HL-60 (cell line): ENCODE measurements around the gene CD36.
"Not testable (repeated sequence)": the region's sequence is repeated elsewhere in the genome, so short reads cannot be mapped to it uniquely, and the experiment has no call there.

Source experiments
- DNase-seq, 2 experiments: peaks; one replicate each; pipeline ENCODE4 v3.0.0-alpha.2; 2010 to 2020; ENCODE audit warnings: low read depth in 1 of 2, low spot score in 1 of 2
- H3K27ac ChIP-seq: fragments of 250-450 bp; sonication (Bioruptor Pico); replicated peaks from 2 replicates; pipeline ENCODE4 v1.5.1; 2020; ENCODE audit warnings: mild to moderate bottlenecking, moderate library complexity
- H3K27me3 ChIP-seq: fragments of 250-450 bp; sonication (Bioruptor Pico); 2 replicates; pipeline ENCODE4 v1.5.1; 2021; ENCODE audit warnings: mild to moderate bottlenecking, moderate library complexity; ENCODE audit not compliant: insufficient read depth, poor library complexity, severe bottlenecking
- H3K4me3 ChIP-seq: replicated peaks from 2 replicates; pipeline ENCODE4 v1.5.1; 2011; ENCODE audit warnings: mild to moderate bottlenecking, control low read depth, low read length; ENCODE audit not compliant: insufficient read depth
- GABPA ChIP-seq: IDR thresholded peaks from 2 replicates; pipeline ENCODE4 v1.6.1; 2012; ENCODE audit warnings: low read depth
- POLR2AphosphoS5 ChIP-seq: IDR thresholded peaks from 2 replicates; pipeline ENCODE4 v1.6.1; 2012; ENCODE audit warnings: low read depth
- SPI1 ChIP-seq: IDR thresholded peaks from 2 replicates; pipeline ENCODE4 v1.6.1; 2012; ENCODE audit warnings: low read depth, mild to moderate bottlenecking, borderline replicate concordance
- TF ChIP-seq, protein P1 (sequence below): IDR thresholded peaks from one replicate; pipeline ENCODE4 v1.5.1; 2011; ENCODE audit warnings: low read length, control low read depth, inconsistent platforms; ENCODE audit not compliant: insufficient read depth
- TF ChIP-seq, protein P2 (sequence below): IDR thresholded peaks from 2 replicates; pipeline ENCODE4 v1.6.1; 2012; ENCODE audit warnings: low read depth; ENCODE audit not compliant: insufficient replicate concordance

The CD36 gene

GRCh38 chr7:80661729-80662128 is 23.3 kb downstream of the CD36 start:
- Histone ChIP-seq H3K27me3 (no peaks in the 10 kb centered on the region), H3K27ac (no peak overlapping the region), H3K4me3 (no peak overlapping the region)
- DNase-seq = no peak
- no peak for TF ChIP-seq POLR2AphosphoS5
- TF ChIP-seq, protein P1, sequence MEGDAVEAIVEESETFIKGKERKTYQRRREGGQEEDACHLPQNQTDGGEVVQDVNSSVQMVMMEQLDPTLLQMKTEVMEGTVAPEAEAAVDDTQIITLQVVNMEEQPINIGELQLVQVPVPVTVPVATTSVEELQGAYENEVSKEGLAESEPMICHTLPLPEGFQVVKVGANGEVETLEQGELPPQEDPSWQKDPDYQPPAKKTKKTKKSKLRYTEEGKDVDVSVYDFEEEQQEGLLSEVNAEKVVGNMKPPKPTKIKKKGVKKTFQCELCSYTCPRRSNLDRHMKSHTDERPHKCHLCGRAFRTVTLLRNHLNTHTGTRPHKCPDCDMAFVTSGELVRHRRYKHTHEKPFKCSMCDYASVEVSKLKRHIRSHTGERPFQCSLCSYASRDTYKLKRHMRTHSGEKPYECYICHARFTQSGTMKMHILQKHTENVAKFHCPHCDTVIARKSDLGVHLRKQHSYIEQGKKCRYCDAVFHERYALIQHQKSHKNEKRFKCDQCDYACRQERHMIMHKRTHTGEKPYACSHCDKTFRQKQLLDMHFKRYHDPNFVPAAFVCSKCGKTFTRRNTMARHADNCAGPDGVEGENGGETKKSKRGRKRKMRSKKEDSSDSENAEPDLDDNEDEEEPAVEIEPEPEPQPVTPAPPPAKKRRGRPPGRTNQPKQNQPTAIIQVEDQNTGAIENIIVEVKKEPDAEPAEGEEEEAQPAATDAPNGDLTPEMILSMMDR = peak; percentile 3

- no peaks in the 10 kb centered on the region for H3K27me3 ChIP-seq
- DNase-seq = no peak
- H3K27ac ChIP-seq = no peak overlapping the region
- no peak overlapping the region for H3K4me3 ChIP-seq
- TF ChIP-seq, protein P1 = no peak
- TF ChIP-seq, protein P2, sequence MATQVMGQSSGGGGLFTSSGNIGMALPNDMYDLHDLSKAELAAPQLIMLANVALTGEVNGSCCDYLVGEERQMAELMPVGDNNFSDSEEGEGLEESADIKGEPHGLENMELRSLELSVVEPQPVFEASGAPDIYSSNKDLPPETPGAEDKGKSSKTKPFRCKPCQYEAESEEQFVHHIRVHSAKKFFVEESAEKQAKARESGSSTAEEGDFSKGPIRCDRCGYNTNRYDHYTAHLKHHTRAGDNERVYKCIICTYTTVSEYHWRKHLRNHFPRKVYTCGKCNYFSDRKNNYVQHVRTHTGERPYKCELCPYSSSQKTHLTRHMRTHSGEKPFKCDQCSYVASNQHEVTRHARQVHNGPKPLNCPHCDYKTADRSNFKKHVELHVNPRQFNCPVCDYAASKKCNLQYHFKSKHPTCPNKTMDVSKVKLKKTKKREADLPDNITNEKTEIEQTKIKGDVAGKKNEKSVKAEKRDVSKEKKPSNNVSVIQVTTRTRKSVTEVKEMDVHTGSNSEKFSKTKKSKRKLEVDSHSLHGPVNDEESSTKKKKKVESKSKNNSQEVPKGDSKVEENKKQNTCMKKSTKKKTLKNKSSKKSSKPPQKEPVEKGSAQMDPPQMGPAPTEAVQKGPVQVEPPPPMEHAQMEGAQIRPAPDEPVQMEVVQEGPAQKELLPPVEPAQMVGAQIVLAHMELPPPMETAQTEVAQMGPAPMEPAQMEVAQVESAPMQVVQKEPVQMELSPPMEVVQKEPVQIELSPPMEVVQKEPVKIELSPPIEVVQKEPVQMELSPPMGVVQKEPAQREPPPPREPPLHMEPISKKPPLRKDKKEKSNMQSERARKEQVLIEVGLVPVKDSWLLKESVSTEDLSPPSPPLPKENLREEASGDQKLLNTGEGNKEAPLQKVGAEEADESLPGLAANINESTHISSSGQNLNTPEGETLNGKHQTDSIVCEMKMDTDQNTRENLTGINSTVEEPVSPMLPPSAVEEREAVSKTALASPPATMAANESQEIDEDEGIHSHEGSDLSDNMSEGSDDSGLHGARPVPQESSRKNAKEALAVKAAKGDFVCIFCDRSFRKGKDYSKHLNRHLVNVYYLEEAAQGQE = no peak
- TF ChIP-seq POLR2AphosphoS5 = no peak
- TF ChIP-seq GABPA = no peak
- no peak for TF ChIP-seq SPI1
Observed at GRCh38 chr7:80662252-80662651, 23.8 kb downstream of the CD36 start.

DNA sequence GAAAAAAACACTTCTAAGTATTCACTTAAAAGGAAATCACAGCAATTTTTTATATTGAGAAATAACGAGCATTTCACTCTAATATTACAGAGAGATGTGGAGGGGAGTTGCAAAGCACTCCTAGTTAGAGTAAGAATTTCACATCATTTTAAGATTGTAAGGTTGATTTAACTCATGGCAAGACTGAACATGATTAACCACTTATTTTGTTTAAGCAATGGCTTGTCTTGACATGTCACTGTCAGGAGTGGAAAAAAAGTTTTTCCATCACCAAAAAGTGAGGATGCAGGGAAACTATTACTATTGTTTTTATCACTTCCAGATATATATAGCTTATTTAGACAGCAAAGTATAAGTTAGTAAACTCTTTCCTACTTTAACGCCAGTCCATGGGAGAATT is 27.1 kb downstream of the CD36 start:
- Histone ChIP-seq H3K27ac (no peak overlapping the region), H3K27me3 (no peaks in the 10 kb centered on the region), H3K4me3 (no peak overlapping the region)
- no peak for DNase-seq
- TF ChIP-seq, protein P2 = no peak
- TF ChIP-seq, protein P1 = no peak

DNA sequence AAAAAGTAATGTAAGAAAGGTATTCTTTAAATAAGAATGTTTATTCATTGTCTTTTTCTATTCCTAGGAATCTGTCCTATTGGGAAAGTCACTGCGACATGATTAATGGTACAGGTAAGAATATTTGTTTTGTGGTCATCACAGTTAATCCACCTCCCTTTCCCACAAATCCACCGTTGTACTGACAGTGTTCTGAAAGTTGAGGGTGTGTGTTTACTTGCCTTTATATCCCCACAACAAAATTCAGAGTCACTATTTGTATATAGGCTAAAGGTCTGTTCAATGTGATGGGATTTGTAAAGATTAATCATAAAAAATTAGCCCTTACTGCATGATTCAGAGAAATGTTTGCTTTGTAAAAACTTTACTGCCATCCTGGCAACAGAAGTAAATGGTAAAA is 27.9 kb downstream of the CD36 start:
- TF ChIP-seq, protein P1 = no peak
- TF ChIP-seq, protein P2 = no peak
- TF ChIP-seq GABPA (no peak), POLR2AphosphoS5 (no peak), SPI1 (no peak)
- Histone ChIP-seq H3K27ac (no peak overlapping the region), H3K4me3 (no peak overlapping the region), H3K27me3 (no peaks in the 10 kb centered on the region)
- DNase-seq = no peak

- not testable (repeated sequence) for H3K4me3 ChIP-seq, H3K27me3 ChIP-seq
Observed at GRCh38 chr7:80669367-80669766, 30.9 kb downstream of the CD36 start.

More at GRCh38 chr7:80669367-80669766, 30.9 kb downstream of the CD36 start:
- not testable (repeated sequence) for H3K27ac ChIP-seq, DNase-seq
